Measurements from ENCODE around the gene CACNA2D1.

CACNA2D1 gene

GRCh38 chr7:82428186-82428961, 15.2 kb downstream of the CACNA2D1 start:
- DNase-seq (ENCODE audit: low spot score): no peak
- POLR2A ChIA-PET (ENCODE audit: low non-redundant PET): no interaction called here
- TF ChIP-seq CTCF (conservative IDR thresholded peaks at IDR 0.05; ENCODE audit: low read depth): no peak
- no peak overlapping the region for H3K27ac ChIP-seq
- CTCF ChIA-PET: no interaction called here

- ChIA-PET POLR2A (ENCODE audit: low non-redundant PET) (no interaction called here), CTCF (interaction anchor here (0.5 kb wide), 1 partner anchor 67 kb away, joined by 4 read pairs; no protein-coding TSS in a partner anchor)
- TF ChIP-seq CTCF (conservative IDR thresholded peaks at IDR 0.05; ENCODE audit: low read depth): no peak
- no peak overlapping the region for H3K27ac ChIP-seq
- DNase-seq (ENCODE audit: low spot score): no peak
Measured at GRCh38 chr7:82423446-82423845, 20.1 kb downstream of the CACNA2D1 start.

GRCh38 chr7:82419200-82419599, 24.4 kb downstream of the CACNA2D1 start:
- H3K27ac ChIP-seq: no peak overlapping the region
- no peak for TF ChIP-seq CTCF (conservative IDR thresholded peaks at IDR 0.05; ENCODE audit: low read depth)
- DNase-seq (ENCODE audit: low spot score): no peak
- POLR2A ChIA-PET (ENCODE audit: low non-redundant PET): no interaction called here
- CTCF ChIA-PET: no interaction called here

GRCh38 chr7:82417898-82418297, 25.7 kb downstream of the CACNA2D1 start:
- ChIA-PET POLR2A (ENCODE audit: low non-redundant PET) (no interaction called here), CTCF (no interaction called here)
- no peak overlapping the region for H3K27ac ChIP-seq
- no peak for TF ChIP-seq CTCF (conservative IDR thresholded peaks at IDR 0.05; ENCODE audit: low read depth)
- no peak for DNase-seq (ENCODE audit: low spot score)

GRCh38 chr7:82416402-82416801, 27.2 kb downstream of the CACNA2D1 start:
- ChIA-PET POLR2A (ENCODE audit: low non-redundant PET) (no interaction called here), CTCF (no interaction called here)
- no peak overlapping the region for H3K27ac ChIP-seq
- no peak for TF ChIP-seq CTCF (conservative IDR thresholded peaks at IDR 0.05; ENCODE audit: low read depth)
- no peak for DNase-seq (ENCODE audit: low spot score)

- POLR2A ChIA-PET (ENCODE audit: low non-redundant PET): no interaction called here
- no peak overlapping the region for H3K27ac ChIP-seq
- CTCF ChIA-PET: interaction anchor here (0.6 kb wide), 1 partner anchor 256 kb away, joined by 3 read pairs; no protein-coding TSS in a partner anchor
- TF ChIP-seq CTCF (conservative IDR thresholded peaks at IDR 0.05; ENCODE audit: low read depth): no peak
- DNase-seq (ENCODE audit: low spot score): no peak
Measured at GRCh38 chr7:82414389-82414788, 29.2 kb downstream of the CACNA2D1 start.
